ENCODE results near the gene SYT17.

SYT17 gene

GRCh38 chr16:19264123-19264673 lies 96.2 kb downstream of the SYT17 start:
- WGBS, 2 experiments (ENCODE audit: insufficient coverage in 2 of 2): 46 to 87% methylated on average over 2 to 4 of the region's 4 CpGs

GRCh38 chr16:19265380-19265930 lies 97.4 kb downstream of the SYT17 start:
- WGBS, 2 experiments (ENCODE audit: insufficient coverage in 2 of 2): 89% methylated on average over 4 to 6 of the region's 9 CpGs
- Histone ChIP-seq H3K4me1 (ENCODE audit: control insufficient read depth, insufficient read depth, low read length, poor library complexity, severe bottlenecking) (no peaks in the 10 kb centered on the region), H3K9me3 (ENCODE audit: control insufficient read depth, low read length) (no peaks in the 10 kb centered on the region), H3K4me3 (ENCODE audit: extremely low read depth, insufficient read depth, low read length, poor library complexity, severe bottlenecking) (no peak overlapping the region), H3K27ac (ENCODE audit: low read depth, low read length, severe bottlenecking) (no peak overlapping the region), H3K36me3 (ENCODE audit: control insufficient read depth, insufficient read depth, low read length) (peaks cover 11% of the 10 kb centered on the region)

More at GRCh38 chr16:19264123-19264673, 96.2 kb downstream of the SYT17 start:
- H3K36me3 ChIP-seq (ENCODE audit: control insufficient read depth, insufficient read depth, low read length): peaks cover 11% of the 10 kb centered on the region
- no peak overlapping the region for H3K4me3 ChIP-seq (ENCODE audit: extremely low read depth, insufficient read depth, low read length, poor library complexity, severe bottlenecking)
- no peaks in the 10 kb centered on the region for H3K4me1 ChIP-seq (ENCODE audit: control insufficient read depth, insufficient read depth, low read length, poor library complexity, severe bottlenecking)
- H3K27ac ChIP-seq (ENCODE audit: low read depth, low read length, severe bottlenecking): no peak overlapping the region
- no peaks in the 10 kb centered on the region for H3K9me3 ChIP-seq (ENCODE audit: control insufficient read depth, low read length)

- H3K36me3 ChIP-seq (ENCODE audit: control insufficient read depth, insufficient read depth, low read length): peaks cover 11% of the 10 kb centered on the region
- WGBS, 2 experiments (ENCODE audit: insufficient coverage in 2 of 2): 99% methylated on average over 7 to 10 of the region's 11 CpGs
- H3K4me1 ChIP-seq (ENCODE audit: control insufficient read depth, insufficient read depth, low read length, poor library complexity, severe bottlenecking): no peaks in the 10 kb centered on the region
- H3K4me3 ChIP-seq (ENCODE audit: extremely low read depth, insufficient read depth, low read length, poor library complexity, severe bottlenecking): no peak overlapping the region
- no peaks in the 10 kb centered on the region for H3K9me3 ChIP-seq (ENCODE audit: control insufficient read depth, low read length)
- no peak overlapping the region for H3K27ac ChIP-seq (ENCODE audit: low read depth, low read length, severe bottlenecking)
Observed at GRCh38 chr16:19266774-19267173, 98.7 kb downstream of the SYT17 start.

- WGBS, 2 experiments (ENCODE audit: insufficient coverage in 2 of 2): 80% methylated on average over 1 of the region's 2 CpGs; no CpG with 5 or more reads in 1 of the 2 experiments
- Histone ChIP-seq H3K36me3 (ENCODE audit: control insufficient read depth, insufficient read depth, low read length) (peaks cover 11% of the 10 kb centered on the region), H3K4me3 (ENCODE audit: extremely low read depth, insufficient read depth, low read length, poor library complexity, severe bottlenecking) (no peak overlapping the region), H3K4me1 (ENCODE audit: control insufficient read depth, insufficient read depth, low read length, poor library complexity, severe bottlenecking) (no peaks in the 10 kb centered on the region), H3K9me3 (ENCODE audit: control insufficient read depth, low read length) (no peaks in the 10 kb centered on the region), H3K27ac (ENCODE audit: low read depth, low read length, severe bottlenecking) (no peak overlapping the region)
Observed at GRCh38 chr16:19269098-19269497, 101.1 kb downstream of the SYT17 start.

GRCh38 chr16:19274165-19274797 lies 106.2 kb downstream of the SYT17 start:
- Histone ChIP-seq H3K9me3 (ENCODE audit: control insufficient read depth, low read length) (no peaks in the 10 kb centered on the region), H3K27ac (ENCODE audit: low read depth, low read length, severe bottlenecking) (no peak overlapping the region), H3K4me3 (ENCODE audit: extremely low read depth, insufficient read depth, low read length, poor library complexity, severe bottlenecking) (no peak overlapping the region), H3K36me3 (ENCODE audit: control insufficient read depth, insufficient read depth, low read length) (no peaks in the 10 kb centered on the region), H3K4me1 (ENCODE audit: control insufficient read depth, insufficient read depth, low read length, poor library complexity, severe bottlenecking) (no peaks in the 10 kb centered on the region)
- 100% methylated on average over 1 of the region's 1 CpG; no CpG with 5 or more reads in 1 of the 2 experiments for WGBS, 2 experiments (ENCODE audit: insufficient coverage in 2 of 2)

DNA sequence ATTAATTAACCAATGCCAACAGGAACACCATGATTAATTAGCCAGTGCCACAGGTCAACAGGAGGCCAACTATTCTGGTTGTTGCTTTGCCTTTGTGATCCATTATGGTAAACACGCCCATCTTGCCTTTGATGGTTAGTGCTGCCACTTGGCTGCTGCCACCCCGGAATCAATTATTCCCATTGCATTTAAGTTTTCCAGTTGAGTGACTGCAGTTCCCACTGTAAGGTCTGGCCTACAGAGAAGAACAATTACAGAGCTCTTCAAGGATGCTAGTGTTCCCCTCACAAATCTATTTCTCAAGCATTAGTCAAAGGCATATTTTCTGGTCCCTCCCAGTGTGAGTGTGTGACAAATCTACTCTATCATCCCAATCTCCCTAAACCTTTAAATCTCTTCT lies 110.4 kb downstream of the SYT17 start:
- Histone ChIP-seq H3K27ac (ENCODE audit: low read depth, low read length, severe bottlenecking) (no peak overlapping the region), H3K4me3 (ENCODE audit: extremely low read depth, insufficient read depth, low read length, poor library complexity, severe bottlenecking) (no peak overlapping the region), H3K9me3 (ENCODE audit: control insufficient read depth, low read length) (no peaks in the 10 kb centered on the region), H3K4me1 (ENCODE audit: control insufficient read depth, insufficient read depth, low read length, poor library complexity, severe bottlenecking) (no peaks in the 10 kb centered on the region), H3K36me3 (ENCODE audit: control insufficient read depth, insufficient read depth, low read length) (no peaks in the 10 kb centered on the region)
- WGBS, 2 experiments (ENCODE audit: insufficient coverage in 2 of 2): 82 to 100% methylated on average over 1 to 2 of the region's 2 CpGs

DNA sequence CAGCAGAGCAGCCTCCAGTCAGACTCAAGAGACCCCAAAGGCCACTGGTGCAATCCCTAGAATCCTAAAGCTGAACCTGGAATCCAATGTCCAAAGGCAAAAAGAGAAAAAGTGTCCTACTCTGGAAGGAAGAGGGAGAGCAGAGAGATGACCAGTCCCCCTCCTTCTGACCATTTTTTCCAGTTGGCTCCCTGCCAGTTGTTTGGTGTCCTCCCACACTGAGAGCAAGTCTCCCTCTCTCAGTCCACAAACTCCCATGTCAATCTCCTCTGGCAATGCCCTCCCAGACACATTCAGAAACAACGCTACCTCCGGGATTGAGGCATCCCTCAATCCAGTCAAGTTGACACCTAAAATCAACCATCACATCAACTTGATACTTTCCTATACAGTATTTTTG lies 113.2 kb downstream of the SYT17 start:
- WGBS, 2 experiments (ENCODE audit: insufficient coverage in 2 of 2): 85 to 92% methylated on average over 2 of the region's 2 CpGs
- H3K4me3 ChIP-seq (ENCODE audit: extremely low read depth, insufficient read depth, low read length, poor library complexity, severe bottlenecking): no peak overlapping the region
- no peaks in the 10 kb centered on the region for H3K36me3 ChIP-seq (ENCODE audit: control insufficient read depth, insufficient read depth, low read length)
- H3K27ac ChIP-seq (ENCODE audit: low read depth, low read length, severe bottlenecking): no peak overlapping the region
- H3K9me3 ChIP-seq (ENCODE audit: control insufficient read depth, low read length): no peaks in the 10 kb centered on the region
- no peaks in the 10 kb centered on the region for H3K4me1 ChIP-seq (ENCODE audit: control insufficient read depth, insufficient read depth, low read length, poor library complexity, severe bottlenecking)

- Histone ChIP-seq H3K9me3 (ENCODE audit: control insufficient read depth, low read length) (no peaks in the 10 kb centered on the region), H3K27ac (ENCODE audit: low read depth, low read length, severe bottlenecking) (no peak overlapping the region), H3K4me1 (ENCODE audit: control insufficient read depth, insufficient read depth, low read length, poor library complexity, severe bottlenecking) (no peaks in the 10 kb centered on the region), H3K4me3 (ENCODE audit: extremely low read depth, insufficient read depth, low read length, poor library complexity, severe bottlenecking) (no peak overlapping the region), H3K36me3 (ENCODE audit: control insufficient read depth, insufficient read depth, low read length) (no peaks in the 10 kb centered on the region)
- WGBS, 2 experiments (ENCODE audit: insufficient coverage in 2 of 2): 100% methylated on average over 1 of the region's 3 CpGs; no CpG with 5 or more reads in 1 of the 2 experiments
Observed at GRCh38 chr16:19282101-19282500, 114.1 kb downstream of the SYT17 start.

DNA sequence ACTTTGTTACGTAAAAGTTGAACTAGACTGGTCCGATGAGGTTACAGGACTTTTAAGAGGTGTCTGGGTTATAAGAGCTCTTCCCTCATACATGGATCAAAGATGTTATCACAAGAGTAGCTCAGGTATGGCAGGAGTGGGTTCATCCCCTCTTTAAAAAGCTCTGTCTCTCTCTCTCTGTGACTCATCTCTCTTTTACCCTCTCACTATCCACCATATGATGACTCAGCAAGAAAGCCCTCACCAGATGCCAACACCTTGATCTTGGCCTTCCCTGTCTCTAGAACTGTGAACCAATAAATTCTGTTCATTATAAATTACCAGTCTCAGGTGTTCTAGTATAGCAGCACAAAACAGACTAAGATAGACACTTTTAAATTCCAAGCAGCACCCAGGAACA lies 115.6 kb downstream of the SYT17 start:
- Histone ChIP-seq H3K9me3 (ENCODE audit: control insufficient read depth, low read length) (no peaks in the 10 kb centered on the region), H3K27ac (ENCODE audit: low read depth, low read length, severe bottlenecking) (no peak overlapping the region), H3K36me3 (ENCODE audit: control insufficient read depth, insufficient read depth, low read length) (no peaks in the 10 kb centered on the region), H3K4me1 (ENCODE audit: control insufficient read depth, insufficient read depth, low read length, poor library complexity, severe bottlenecking) (no peaks in the 10 kb centered on the region), H3K4me3 (ENCODE audit: extremely low read depth, insufficient read depth, low read length, poor library complexity, severe bottlenecking) (no peak overlapping the region)
- 90 to 100% methylated on average over 1 to 2 of the region's 2 CpGs for WGBS, 2 experiments (ENCODE audit: insufficient coverage in 2 of 2)

DNA sequence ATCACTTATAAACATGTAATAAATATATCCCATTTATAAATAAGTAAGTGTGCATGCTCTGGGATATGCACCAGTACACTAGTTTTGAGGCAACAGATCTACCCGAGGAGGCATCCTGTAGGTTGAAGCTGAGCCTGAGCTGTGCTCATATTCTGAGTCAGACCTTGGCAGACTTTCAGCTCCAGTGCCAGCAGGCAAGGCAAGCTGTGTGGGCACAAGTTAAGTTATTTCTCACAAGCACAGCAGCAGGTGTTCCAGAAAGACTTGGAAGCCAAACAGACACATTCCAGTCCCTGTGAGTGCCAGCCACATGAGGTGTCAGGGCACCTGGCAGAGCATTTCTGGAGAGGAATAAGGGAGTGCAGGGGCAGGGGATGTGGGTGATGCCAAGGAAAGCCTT lies 116.2 kb downstream of the SYT17 start:
- Histone ChIP-seq H3K9me3 (ENCODE audit: control insufficient read depth, low read length) (no peaks in the 10 kb centered on the region), H3K36me3 (ENCODE audit: control insufficient read depth, insufficient read depth, low read length) (no peaks in the 10 kb centered on the region), H3K4me1 (ENCODE audit: control insufficient read depth, insufficient read depth, low read length, poor library complexity, severe bottlenecking) (no peaks in the 10 kb centered on the region), H3K4me3 (ENCODE audit: extremely low read depth, insufficient read depth, low read length, poor library complexity, severe bottlenecking) (no peak overlapping the region), H3K27ac (ENCODE audit: low read depth, low read length, severe bottlenecking) (no peak overlapping the region)
- 80 to 92% methylated on average over 1 of the region's 1 CpG for WGBS, 2 experiments (ENCODE audit: insufficient coverage in 2 of 2)

DNA sequence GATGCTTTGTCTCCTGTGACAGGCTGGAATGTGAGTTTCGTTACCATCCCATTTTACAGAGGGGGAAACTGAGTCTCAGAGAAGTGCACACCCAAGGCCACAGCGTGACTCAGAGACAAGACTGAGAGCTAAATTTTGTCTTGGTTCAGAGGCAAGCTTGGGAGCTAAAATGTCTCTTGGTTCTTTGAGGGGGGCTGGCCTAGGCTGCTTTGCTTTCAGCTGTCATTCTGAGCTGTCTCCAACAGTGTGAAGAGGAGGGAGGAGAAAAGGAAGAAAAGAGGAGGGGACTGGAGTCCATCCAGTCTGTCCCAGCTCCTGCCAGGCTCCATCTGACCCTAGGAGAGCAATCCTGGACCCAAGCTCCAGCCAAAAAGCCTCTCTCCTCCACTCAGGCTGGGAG lies 117.4 kb downstream of the SYT17 start, which contains the start of gene CLEC19A:
Gene CLEC19A, plus strand, starts transcription at position 301 of the 400 bp plus-strand sequence. CDS start 121 bp downstream, outside the sequence.
- WGBS, 2 experiments (ENCODE audit: insufficient coverage in 2 of 2): 100% methylated on average over 2 of the region's 2 CpGs
- H3K9me3 ChIP-seq (ENCODE audit: control insufficient read depth, low read length): no peaks in the 10 kb centered on the region
- no peaks in the 10 kb centered on the region for H3K36me3 ChIP-seq (ENCODE audit: control insufficient read depth, insufficient read depth, low read length)
- no peak within 1 kb of the TSS for H3K4me3 ChIP-seq (ENCODE audit: extremely low read depth, insufficient read depth, low read length, poor library complexity, severe bottlenecking)
- peaks cover 2% of the 10 kb centered on the region for H3K4me1 ChIP-seq (ENCODE audit: control insufficient read depth, insufficient read depth, low read length, poor library complexity, severe bottlenecking)
- no peak within 1 kb of the TSS for H3K27ac ChIP-seq (ENCODE audit: low read depth, low read length, severe bottlenecking)

All from mesodermal cell (in vitro differentiated cells).